CD14-positive monocyte (primary cell): ENCODE results near the gene HDGFL3. TPM values are rescaled to one million over a fixed set of nuclear protein-coding genes. Genes with fewer than 3 reads are reported as not detected.

Experiments
- DNase-seq, 3 donors: peaks; one replicate each; pipeline ENCODE4 v3.0.0-alpha.2; 2011 to 2022
- H2AFZ ChIP-seq: 2 replicates; pipeline ENCODE4 v1.6.0; 2012; ENCODE audit warnings: mild to moderate bottlenecking, low read depth, low read length, inconsistent platforms; ENCODE audit not compliant: insufficient read depth, poor library complexity, severe bottlenecking
- H3K27ac ChIP-seq, 2 donors: 1 replicate in 1 of 2; 2 replicates in 1 of 2; pipeline ENCODE4 v1.5.1; 2012 to 2013; ENCODE audit warnings: low read length in 2 of 2, control low read depth in 1 of 2, inconsistent platforms in 1 of 2, low read depth in 1 of 2, mild to moderate bottlenecking in 1 of 2
- H3K27me3 ChIP-seq, 2 donors: one replicate each; pipeline versions ENCODE4 v1.6.0 to v1.6.1; 2011 to 2013; ENCODE audit warnings: low read length in 2 of 2; ENCODE audit not compliant: control insufficient read depth in 2 of 2, insufficient read depth in 2 of 2
- H3K36me3 ChIP-seq, 2 donors: replicated peaks in 1 of 2; 1 replicate in 1 of 2; 2 replicates in 1 of 2; pipeline versions ENCODE4 v1.5.1 to v1.6.1; 2012 to 2013; ENCODE audit warnings: low read length in 2 of 2, control low read depth in 1 of 2, inconsistent platforms in 1 of 2, mild to moderate bottlenecking in 1 of 2; ENCODE audit not compliant: insufficient read depth in 2 of 2, control insufficient read depth in 1 of 2
- H3K4me1 ChIP-seq, 2 donors: 1 replicate in 1 of 2; 2 replicates in 1 of 2; pipeline versions ENCODE4 v1.5.1 to v1.6.1; 2012 to 2013; ENCODE audit warnings: low read length in 2 of 2, control low read depth in 1 of 2, inconsistent platforms in 1 of 2, mild to moderate bottlenecking in 1 of 2, moderate library complexity in 1 of 2; ENCODE audit not compliant: insufficient read depth in 2 of 2, control insufficient read depth in 1 of 2
- H3K4me2 ChIP-seq: replicated peaks from 2 replicates; pipeline ENCODE3; 2012; ENCODE audit warnings: low read length, moderate library complexity, mild to moderate bottlenecking; ENCODE audit not compliant: poor library complexity, severe bottlenecking; ENCODE audit errors: extremely low read depth
- H3K4me3 ChIP-seq, 3 experiments: fragments of 200-600 bp in 1 of 3; sonication (generic) in 1 of 3; replicated peaks in 1 of 3; 1 replicate in 2 of 3; 2 replicates in 1 of 3; pipeline ENCODE4 v1.5.1; 2011 to 2013; ENCODE audit warnings: low read length in 3 of 3, mild to moderate bottlenecking in 3 of 3, control low read depth in 2 of 3, low read depth in 2 of 3, inconsistent platforms in 1 of 3, moderate library complexity in 1 of 3
- H3K79me2 ChIP-seq: 2 replicates; pipeline ENCODE4 v1.6.0; 2012; ENCODE audit warnings: mild to moderate bottlenecking, control low read depth, inconsistent platforms, low read length, moderate library complexity; ENCODE audit not compliant: insufficient read depth
- H3K9ac ChIP-seq: 2 replicates; pipeline ENCODE4 v1.6.0; 2017; ENCODE audit warnings: low read length, mild to moderate bottlenecking; ENCODE audit not compliant: insufficient read depth, poor library complexity, severe bottlenecking
- H3K9me3 ChIP-seq, 2 donors: replicated peaks in 1 of 2; 1 replicate in 1 of 2; 2 replicates in 1 of 2; pipeline versions ENCODE4 v1.5.1 to v1.6.1; 2012 to 2013; ENCODE audit warnings: low read length in 2 of 2, control low read depth in 1 of 2; ENCODE audit not compliant: control insufficient read depth in 1 of 2, insufficient read depth in 1 of 2
- H4K20me1 ChIP-seq: 2 replicates; pipeline ENCODE4 v1.6.0; 2012; ENCODE audit warnings: mild to moderate bottlenecking, low read length, control low read depth, moderate library complexity; ENCODE audit not compliant: insufficient read depth
- H3K27ac Mint-ChIP-seq, 7 donors: one replicate each; pipeline ENCODE4 v1.8.0; 2020; ENCODE audit warnings: mild to moderate bottlenecking in 7 of 7, mixed read lengths in 7 of 7, moderate library complexity in 6 of 7, inconsistent platforms in 2 of 7
- H3K27me3 Mint-ChIP-seq, 3 donors: one replicate each; pipeline ENCODE4 v1.8.0; 2021 to 2022; ENCODE audit warnings: low read depth in 3 of 3, mild to moderate bottlenecking in 3 of 3, mixed read lengths in 3 of 3, moderate library complexity in 3 of 3, inconsistent platforms in 1 of 3
- H3K36me3 Mint-ChIP-seq, 2 donors: one replicate each; pipeline ENCODE4 v1.8.0; 2020; ENCODE audit warnings: mixed read lengths in 2 of 2, inconsistent platforms in 1 of 2, mild to moderate bottlenecking in 1 of 2
- H3K4me1 Mint-ChIP-seq: one replicate; pipeline ENCODE4 v1.8.0; 2020; ENCODE audit warnings: mild to moderate bottlenecking, mixed read lengths
- H3K4me3 Mint-ChIP-seq, 2 donors: one replicate each; pipeline ENCODE4 v1.8.0; 2020; ENCODE audit warnings: mild to moderate bottlenecking in 2 of 2, mixed read lengths in 2 of 2, moderate library complexity in 1 of 2
- H3K9me3 Mint-ChIP-seq, 7 donors: one replicate each; pipeline ENCODE4 v1.8.0; 2020 to 2022; ENCODE audit warnings: mixed read lengths in 7 of 7, mild to moderate bottlenecking in 6 of 7, moderate library complexity in 6 of 7, inconsistent platforms in 2 of 7
- CTCF ChIP-seq: fragments of 200-600 bp; IDR thresholded peaks from one replicate; pipeline ENCODE4 v1.8.0; 2022; ENCODE audit warnings: antibody characterized with exemption, mild to moderate bottlenecking
- whole genome bisulfite sequencing: methylation state at CpG from one replicate; pipeline ENCODE4 v1.1.5; 2013; ENCODE audit warnings: missing lambda C conversion rate; ENCODE audit not compliant: insufficient coverage; 5-methylcytosine and 5-hydroxymethylcytosine counted together
- intact Hi-C, 2 donors: fragments of 100-400 bp; cut with micrococcal nuclease; formaldehyde crosslinking; loops; one replicate each; pipeline versions ENCODE4 v1.15.0 to v1.15.1; 2023
- polyA plus RNA-seq, 3 donors: library from polyadenylated mRNA; depleted of rRNA in 1 of 3; unstranded in 2 of 3; stranded (reverse) in 1 of 3; fragments of 300-500 nt in 2 of 3; fragments of >200 nt in 1 of 3; fragmentation: Illumina TruSeq in 2 of 3; gene quantifications; 1 replicate in 2 of 3; 2 replicates in 1 of 3; pipeline ENCODE4 v1.2.3, GENCODE V29; 2012 to 2021

HDGFL3 gene
- polyA plus RNA-seq, 3 donors, result 0.35 to 1.1 (median 0.69) TPM

GRCh38 chr15:83243634-83244033 is 36.0 kb upstream of the HDGFL3 start:
- H3K4me3 ChIP-seq, result no peak overlapping the region
- WGBS, result 36% methylated on average over 3 of the region's 8 CpGs
- TF ChIP-seq CTCF, result no peak
- H3K79me2 ChIP-seq, result no peaks in the 10 kb centered on the region
- intact Hi-C loops, result no loop called here
- no peaks in the 10 kb centered on the region for H3K4me1 ChIP-seq
- H3K27ac ChIP-seq, result no peak overlapping the region
- no peaks in the 10 kb centered on the region for H3K9me3 ChIP-seq
- no peak overlapping the region for H3K9ac ChIP-seq
- H4K20me1 ChIP-seq, result no peaks in the 10 kb centered on the region
- Mint-ChIP-seq H3K27me3 (peaks cover 4 to 38% (median 23%) of the 10 kb centered on the region in 3 donors), H3K27ac (no peak overlapping the region), H3K4me1 (no peaks in the 10 kb centered on the region), H3K9me3 (peaks cover 0 to 8% (median under 1%) of the 10 kb centered on the region in 7 donors), H3K4me3 (no peak overlapping the region), H3K36me3 (no peaks in the 10 kb centered on the region)
- no peak for DNase-seq
- H3K4me2 ChIP-seq, result no peak overlapping the region
- peaks cover 2 to 6% of the 10 kb centered on the region in 2 donors for H3K27me3 ChIP-seq
- no peak overlapping the region for H2AFZ ChIP-seq
- no peaks in the 10 kb centered on the region for H3K36me3 ChIP-seq

- peaks cover 0 to 5% of the 10 kb centered on the region in 2 donors for H3K27me3 ChIP-seq
- no peaks in the 10 kb centered on the region for H3K9me3 ChIP-seq
- Mint-ChIP-seq H3K27me3 (peaks cover 0 to 5% (median 3%) of the 10 kb centered on the region in 3 donors), H3K4me3 (no peak overlapping the region), H3K9me3 (peaks cover 0 to 2% (median 0%) of the 10 kb centered on the region in 7 donors), H3K27ac (no peak overlapping the region), H3K36me3 (no peaks in the 10 kb centered on the region), H3K4me1 (no peaks in the 10 kb centered on the region)
- H3K4me1 ChIP-seq, result no peaks in the 10 kb centered on the region
- H3K4me3 ChIP-seq, result no peak overlapping the region
- TF ChIP-seq CTCF, result no peak
- H3K4me2 ChIP-seq, result no peak overlapping the region
- H2AFZ ChIP-seq, result no peak overlapping the region
- H3K36me3 ChIP-seq, result no peaks in the 10 kb centered on the region
- no peak overlapping the region for H3K27ac ChIP-seq
- no peak overlapping the region for H3K9ac ChIP-seq
- no peak for DNase-seq
- no peaks in the 10 kb centered on the region for H3K79me2 ChIP-seq
- intact Hi-C loops, result no loop called here
- no CpG with 5 or more reads among the region's 21 CpGs for WGBS
- no peaks in the 10 kb centered on the region for H4K20me1 ChIP-seq
Measured at GRCh38 chr15:83230242-83230641, 22.6 kb upstream of the HDGFL3 start.
